ENCODE measurements around the gene CENPN.

- TF ChIP-seq CTCF (IDR thresholded peaks at IDR 0.05): no peak
- no peak for TF ChIP-seq ZFX (IDR thresholded peaks at IDR 0.05; ENCODE audit: borderline replicate concordance)
Observed at GRCh38 chr16:80992676-80993293, 14.2 kb upstream of the CENPN start.

Measured in 22Rv1 (cell line).